SK-N-SH (cell line): ENCODE measurements around the gene C1orf174. TPM values are rescaled to one million over a fixed set of nuclear protein-coding genes. Genes with fewer than 3 reads are reported as not detected.

Experiments
- CTCF ChIA-PET: fragments of 300-600, 350-600 bp; formaldehyde crosslinking; extraction: SDS; loops from one replicate; lab custom pipeline; 2021; lab: Yijun Ruan, JAX
- POLR2A ChIA-PET: fragments of 350-600 bp; sonication (Branson Sonifier 250); formaldehyde crosslinking; extraction: SDS; loops from one replicate; lab custom pipeline; 2020; ENCODE audit warnings: antibody characterized with exemption, inconsistent platforms; lab: Yijun Ruan, JAX
- DNase-seq: peaks from one replicate; pipeline ENCODE4 v3.0.0; 2012
- H2AFZ ChIP-seq: fragments of 200-600 bp; sonication (generic); 2 replicates; pipeline ENCODE4 v1.8.1; 2016; ENCODE audit warnings: antibody characterized with exemption, mild to moderate bottlenecking, low read depth
- H3F3A ChIP-seq: fragments of 200-600 bp; sonication (generic); replicated peaks from 2 replicates; pipeline ENCODE3; 2016; ENCODE audit warnings: antibody characterized with exemption, mild to moderate bottlenecking; ENCODE audit not compliant: insufficient read depth
- H3K27ac ChIP-seq, 2 experiments: fragments of 200-500 bp in 1 of 2; fragments of 200-600 bp in 1 of 2; sonication (Bioruptor generic) in 1 of 2; sonication (generic), shearing (Covaris generic) in 1 of 2; 2 replicates each; pipeline versions ENCODE4 v1.5.1 to v1.6.1; 2014 to 2016; ENCODE audit warnings: low read depth in 2 of 2, inconsistent platforms in 1 of 2, low read length in 1 of 2, mild to moderate bottlenecking in 1 of 2, mixed read lengths in 1 of 2
- H3K27me3 ChIP-seq: fragments of 200-600 bp; sonication (generic), shearing (Covaris generic); 2 replicates; pipeline ENCODE4 v1.6.1; 2016; ENCODE audit warnings: mixed run types; ENCODE audit not compliant: insufficient read depth
- H3K36me3 ChIP-seq, 2 experiments: fragments of 200-500 bp in 1 of 2; fragments of 200-600 bp in 1 of 2; sonication (Bioruptor generic) in 1 of 2; sonication (generic) in 1 of 2; replicated peaks in 1 of 2; 2 replicates each; pipeline versions ENCODE3 to v1.5.1; 2014 to 2016; ENCODE audit warnings: low read length in 1 of 2, mild to moderate bottlenecking in 1 of 2; ENCODE audit not compliant: insufficient read depth in 2 of 2, control insufficient read depth in 1 of 2
- H3K4me1 ChIP-seq, 2 experiments: fragments of 200-500 bp in 1 of 2; fragments of 200-600 bp in 1 of 2; sonication (Bioruptor generic) in 1 of 2; sonication (generic), shearing (Covaris generic) in 1 of 2; 2 replicates each; pipeline versions ENCODE4 v1.5.1 to v1.6.1; 2014 to 2016; ENCODE audit warnings: low read depth in 1 of 2, low read length in 1 of 2, mixed run types in 1 of 2; ENCODE audit not compliant: insufficient read depth in 2 of 2, control insufficient read depth in 1 of 2
- H3K4me2 ChIP-seq: fragments of 200-600 bp; sonication (generic), shearing (Covaris generic); 2 replicates; pipeline ENCODE4 v1.6.1; 2017; ENCODE audit warnings: mixed run types
- H3K4me3 ChIP-seq, 2 experiments: fragments of 200-500 bp in 1 of 2; fragments of 200-600 bp in 1 of 2; sonication (Bioruptor generic) in 1 of 2; sonication (generic), shearing (Covaris generic) in 1 of 2; 2 replicates each; pipeline versions ENCODE4 v1.5.1 to v1.8.1; 2014 to 2016; ENCODE audit warnings: low read depth in 2 of 2, inconsistent platforms in 1 of 2, low read length in 1 of 2, mild to moderate bottlenecking in 1 of 2, mixed read lengths in 1 of 2, moderate library complexity in 1 of 2
- H3K79me2 ChIP-seq: fragments of 200-600 bp; sonication (generic); 2 replicates; pipeline ENCODE4 v1.8.1; 2017; ENCODE audit warnings: mild to moderate bottlenecking; ENCODE audit not compliant: insufficient read depth
- H3K9ac ChIP-seq: fragments of 200-600 bp; sonication (generic); 2 replicates; pipeline ENCODE4 v1.6.1; 2017; ENCODE audit warnings: mixed run types
- H3K9me2 ChIP-seq: fragments of 200-600 bp; sonication (generic); 2 replicates; pipeline ENCODE4 v1.6.1; 2017; ENCODE audit warnings: mixed run types
- H3K9me3 ChIP-seq: fragments of 200-600 bp; sonication (generic); 2 replicates; pipeline ENCODE4 v1.6.1; 2017; ENCODE audit warnings: mixed run types, mild to moderate bottlenecking, moderate library complexity
- H4K20me1 ChIP-seq: fragments of 200-600 bp; sonication (generic); 2 replicates; pipeline ENCODE4 v1.6.1; 2017; ENCODE audit warnings: mild to moderate bottlenecking, mixed run types; ENCODE audit not compliant: insufficient read depth
- ELF1 ChIP-seq: IDR thresholded peaks from 2 replicates; pipeline ENCODE4 v1.4.0; 2012
- FOSL2 ChIP-seq: IDR thresholded peaks from 2 replicates; pipeline ENCODE4 v1.4.0; 2012; ENCODE audit warnings: low read depth, mild to moderate bottlenecking, moderate library complexity, borderline replicate concordance
- JUND ChIP-seq: IDR thresholded peaks from 2 replicates; pipeline ENCODE4 v1.4.0; 2012
- RAD21 ChIP-seq: IDR thresholded peaks from 2 replicates; pipeline ENCODE4 v1.6.1; 2012; ENCODE audit warnings: mild to moderate bottlenecking, low read length
- RFX5 ChIP-seq: IDR thresholded peaks from 2 replicates; pipeline ENCODE4 v1.6.1; 2012; ENCODE audit warnings: mild to moderate bottlenecking, improper control_type of control experiment, low read length
- RXRA ChIP-seq: IDR thresholded peaks from 2 replicates; pipeline ENCODE4 v1.4.0; 2012; ENCODE audit warnings: low read depth, mild to moderate bottlenecking, borderline replicate concordance
- TCF12 ChIP-seq: IDR thresholded peaks from 2 replicates; pipeline ENCODE4 v1.4.0; 2012
- USF2 ChIP-seq: fragments of 150-350 bp; IDR thresholded peaks from 2 replicates; pipeline ENCODE4 v1.6.1; 2017; ENCODE audit warnings: antibody characterized with exemption, low read length, low read depth, borderline replicate concordance
- YY1 ChIP-seq: IDR thresholded peaks from 2 replicates; pipeline ENCODE4 v1.4.0; 2012; ENCODE audit warnings: low read depth, mild to moderate bottlenecking
- WGBS: methylation state at CpG from one replicate; pipeline ENCODE4 v1.1.6; 2017; ENCODE audit warnings: low lambda C conversion rate; 5-methylcytosine and 5-hydroxymethylcytosine counted together
- polyA plus RNA-seq, 3 experiments: library from polyadenylated mRNA; depleted of rRNA; stranded (reverse); fragments of >200 nt; gene quantifications; 2 replicates each; pipeline ENCODE4 v1.2.3, GENCODE V29; 2012
- TF ChIP-seq, protein P1 (sequence below): fragments of 150-350 bp; IDR thresholded peaks from 2 replicates; pipeline ENCODE4 v1.6.1; 2016; ENCODE audit warnings: mild to moderate bottlenecking, low read depth, low read length
- TF ChIP-seq, protein P2 (sequence below): IDR thresholded peaks from 2 replicates; pipeline ENCODE4 v1.4.0; 2012; ENCODE audit warnings: low read depth, borderline replicate concordance

The C1orf174 gene
- polyA plus RNA-seq, 1 of the 3 experiments (the other 2 are of a cell fraction) = 21.4 TPM

DNA sequence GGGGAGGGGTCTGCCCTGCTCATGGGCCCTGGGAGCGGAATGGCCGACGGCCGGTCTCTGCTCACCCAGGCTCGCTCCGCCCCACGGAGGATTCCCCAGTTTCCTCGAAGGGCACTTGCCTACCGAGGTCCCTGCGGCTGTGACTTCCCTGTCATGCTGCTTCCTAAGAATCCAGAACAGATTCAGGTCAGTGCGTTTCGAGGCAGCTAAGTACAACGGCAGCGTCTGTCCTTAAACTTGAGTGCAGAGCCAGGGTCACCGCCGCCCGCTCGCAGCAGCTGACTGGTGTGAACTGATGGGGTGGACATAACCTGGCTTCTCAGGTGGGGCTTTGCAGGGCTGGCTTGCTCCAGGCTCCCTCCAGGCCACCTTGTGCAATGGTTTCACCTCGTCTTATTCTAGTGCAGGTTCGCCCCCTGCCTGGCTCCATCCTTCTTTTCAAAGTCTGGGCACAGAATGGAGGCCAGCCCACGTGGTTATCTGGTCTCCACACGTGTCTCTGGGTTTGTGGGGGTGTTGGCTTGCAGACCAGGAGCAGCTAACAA, 7.6 kb upstream of the C1orf174 start:
- no peaks in the 10 kb centered on the region for H4K20me1 ChIP-seq
- no peaks in the 10 kb centered on the region for H3K36me3 ChIP-seq
- H2AFZ ChIP-seq = no peak overlapping the region
- no peaks in the 10 kb centered on the region for H3K27me3 ChIP-seq
- H3K79me2 ChIP-seq = no peaks in the 10 kb centered on the region
- no peak overlapping the region for H3K27ac ChIP-seq
- H3F3A ChIP-seq = no peaks in the 10 kb centered on the region
- H3K4me2 ChIP-seq = no peak overlapping the region
- ChIA-PET POLR2A (no interaction called here), CTCF (no interaction called here)
- H3K9me3 ChIP-seq = no peaks in the 10 kb centered on the region
- no peak for DNase-seq
- 75% methylated on average over 12 of the region's 22 CpGs for WGBS
- H3K4me1 ChIP-seq = peaks cover 0 to 11% of the 10 kb centered on the region in 2 experiments; a peak in 1 of 4 replicates
- H3K9me2 ChIP-seq = no peaks in the 10 kb centered on the region
- TF ChIP-seq, protein P1, sequence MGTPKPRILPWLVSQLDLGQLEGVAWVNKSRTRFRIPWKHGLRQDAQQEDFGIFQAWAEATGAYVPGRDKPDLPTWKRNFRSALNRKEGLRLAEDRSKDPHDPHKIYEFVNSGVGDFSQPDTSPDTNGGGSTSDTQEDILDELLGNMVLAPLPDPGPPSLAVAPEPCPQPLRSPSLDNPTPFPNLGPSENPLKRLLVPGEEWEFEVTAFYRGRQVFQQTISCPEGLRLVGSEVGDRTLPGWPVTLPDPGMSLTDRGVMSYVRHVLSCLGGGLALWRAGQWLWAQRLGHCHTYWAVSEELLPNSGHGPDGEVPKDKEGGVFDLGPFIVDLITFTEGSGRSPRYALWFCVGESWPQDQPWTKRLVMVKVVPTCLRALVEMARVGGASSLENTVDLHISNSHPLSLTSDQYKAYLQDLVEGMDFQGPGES = no peak
- H3K4me3 ChIP-seq = no peak overlapping the region
- H3K9ac ChIP-seq = no peak overlapping the region

DNA sequence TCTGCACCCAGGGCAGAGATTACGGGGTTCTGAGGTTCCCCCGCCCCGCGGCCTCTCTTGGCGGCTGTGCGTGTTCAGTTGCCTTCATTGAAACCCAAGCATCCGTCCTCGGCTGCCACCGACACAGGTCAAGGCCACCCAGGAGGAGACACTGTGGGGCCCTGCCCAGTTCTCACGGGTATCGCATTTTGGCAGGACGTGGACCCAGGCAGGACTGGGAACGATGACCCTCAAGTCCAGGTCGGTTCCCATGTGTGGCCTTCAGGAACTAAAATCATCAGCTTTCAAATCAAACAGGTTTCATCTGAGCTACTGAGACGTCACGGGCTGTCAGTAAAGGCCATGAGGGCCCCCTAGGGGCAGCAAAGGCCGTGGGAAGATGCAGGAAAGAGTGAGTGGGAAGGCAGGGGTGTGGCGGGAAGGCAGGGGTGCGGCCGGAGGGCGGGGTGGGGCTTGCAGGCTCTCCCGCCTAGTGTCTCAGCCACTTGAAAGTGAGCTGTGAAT, 7.0 kb upstream of the C1orf174 start:
- POLR2A ChIA-PET = no interaction called here

GRCh38 chr1:3906672-3907020, 6.6 kb upstream of the C1orf174 start:
- no peak for DNase-seq
- Histone ChIP-seq H3K4me2 (no peak overlapping the region), H3K36me3 (no peaks in the 10 kb centered on the region), H4K20me1 (no peaks in the 10 kb centered on the region), H3K9me3 (no peaks in the 10 kb centered on the region), H2AFZ (no peak overlapping the region), H3F3A (no peaks in the 10 kb centered on the region), H3K27me3 (no peaks in the 10 kb centered on the region), H3K9ac (no peak overlapping the region), H3K79me2 (no peaks in the 10 kb centered on the region), H3K27ac (no peak overlapping the region), H3K4me3 (no peak overlapping the region), H3K4me1 (peaks cover 0 to 14% of the 10 kb centered on the region in 2 experiments; a peak in 1 of 4 replicates), H3K9me2 (no peaks in the 10 kb centered on the region)
- 76% methylated on average over 7 of the region's 11 CpGs for WGBS
- TF ChIP-seq TCF12 = no peak
- no peak for TF ChIP-seq RXRA
- TF ChIP-seq FOSL2 = no peak
- no peak for TF ChIP-seq RFX5
- no peak for TF ChIP-seq ELF1
- no peak for TF ChIP-seq JUND
- TF ChIP-seq, protein P2, sequence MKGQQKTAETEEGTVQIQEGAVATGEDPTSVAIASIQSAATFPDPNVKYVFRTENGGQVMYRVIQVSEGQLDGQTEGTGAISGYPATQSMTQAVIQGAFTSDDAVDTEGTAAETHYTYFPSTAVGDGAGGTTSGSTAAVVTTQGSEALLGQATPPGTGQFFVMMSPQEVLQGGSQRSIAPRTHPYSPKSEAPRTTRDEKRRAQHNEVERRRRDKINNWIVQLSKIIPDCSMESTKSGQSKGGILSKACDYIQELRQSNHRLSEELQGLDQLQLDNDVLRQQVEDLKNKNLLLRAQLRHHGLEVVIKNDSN = no peak
- no peak for TF ChIP-seq YY1
- ChIA-PET CTCF (interaction anchor here (0.6 kb wide), 2 partner anchors 759 to 1009 kb away, joined by 3 read pairs; no protein-coding TSS in a partner anchor), POLR2A (no interaction called here)

More for the DNA sequence above, 7.0 kb upstream of the C1orf174 start:
- 72% methylated on average over 16 of the region's 22 CpGs for WGBS
- TF ChIP-seq FOSL2 = no peak
- peak; percentile 27; the same call in 1 of the 2 replicates for TF ChIP-seq RAD21
- TF ChIP-seq USF2 = no peak
- CTCF ChIA-PET = interaction anchor here (0.6 kb wide), 2 partner anchors 758 to 1010 kb away, joined by 3 read pairs; no protein-coding TSS in a partner anchor
- Histone ChIP-seq H3F3A (no peaks in the 10 kb centered on the region), H4K20me1 (no peaks in the 10 kb centered on the region), H2AFZ (no peak overlapping the region), H3K9me2 (no peaks in the 10 kb centered on the region), H3K4me3 (no peak overlapping the region), H3K9ac (no peak overlapping the region), H3K36me3 (no peaks in the 10 kb centered on the region), H3K9me3 (no peaks in the 10 kb centered on the region), H3K79me2 (no peaks in the 10 kb centered on the region), H3K4me2 (no peak overlapping the region), H3K27me3 (no peaks in the 10 kb centered on the region), H3K4me1 (peaks cover 0 to 14% of the 10 kb centered on the region in 2 experiments; a peak in 1 of 4 replicates), H3K27ac (no peak overlapping the region)
- peak; percentile 54 for DNase-seq
